GM12872 (cell line): ENCODE data around the gene RAP1GAP2.

ENCODE experiments used
- CTCF ChIP-seq: IDR thresholded peaks from 3 replicates; pipeline ENCODE4 v1.5.1; 2011; ENCODE audit warnings: low read depth, mild to moderate bottlenecking, low read length, moderate library complexity; ENCODE audit not compliant: insufficient read depth

Gene RAP1GAP2

GRCh38 chr17:2799653-2800052 lies 3.4 kb downstream of the RAP1GAP2 start:
- TF ChIP-seq CTCF: no peak

DNA sequence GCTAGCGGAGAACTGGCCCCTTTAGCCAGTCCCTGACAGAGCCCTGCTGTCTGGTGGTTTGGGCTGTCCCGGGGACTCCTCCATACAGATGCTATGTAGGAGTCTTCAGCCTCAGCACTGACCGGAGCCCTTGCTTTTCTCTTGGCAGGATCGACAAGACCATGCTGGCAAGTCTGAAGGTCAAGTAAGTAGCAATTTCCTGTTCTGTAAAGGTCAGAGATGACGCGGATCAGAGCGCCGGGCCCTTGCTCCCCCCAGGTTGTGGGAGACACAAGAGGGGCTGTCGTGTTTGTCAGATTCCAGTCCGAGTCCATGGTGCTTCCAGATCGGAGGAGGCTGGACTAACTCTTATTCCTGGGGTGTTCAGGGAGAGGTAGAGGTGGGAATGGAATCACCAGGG lies 4.1 kb downstream of the RAP1GAP2 start:
- TF ChIP-seq CTCF: no peak

DNA sequence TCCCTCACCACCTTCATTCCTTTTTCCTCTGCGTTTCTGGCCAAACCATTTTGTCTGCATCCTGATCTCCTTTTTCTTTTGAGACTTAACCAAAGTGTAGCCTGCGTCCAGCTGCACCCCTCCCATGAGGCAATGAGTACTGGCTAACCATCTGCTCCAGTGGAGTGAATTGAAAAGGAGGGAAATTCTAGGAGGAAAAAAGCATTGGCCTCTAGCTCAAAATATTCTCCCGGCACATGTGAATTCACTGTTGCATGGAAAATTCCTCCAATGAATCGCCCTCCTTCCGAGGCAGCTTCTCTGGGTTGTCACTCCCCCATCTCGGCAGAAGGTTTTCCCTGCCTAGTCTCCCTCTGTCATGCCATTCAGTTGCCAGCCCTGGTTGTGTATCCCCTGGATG lies 5.6 kb downstream of the RAP1GAP2 start:
- no peak for TF ChIP-seq CTCF

DNA sequence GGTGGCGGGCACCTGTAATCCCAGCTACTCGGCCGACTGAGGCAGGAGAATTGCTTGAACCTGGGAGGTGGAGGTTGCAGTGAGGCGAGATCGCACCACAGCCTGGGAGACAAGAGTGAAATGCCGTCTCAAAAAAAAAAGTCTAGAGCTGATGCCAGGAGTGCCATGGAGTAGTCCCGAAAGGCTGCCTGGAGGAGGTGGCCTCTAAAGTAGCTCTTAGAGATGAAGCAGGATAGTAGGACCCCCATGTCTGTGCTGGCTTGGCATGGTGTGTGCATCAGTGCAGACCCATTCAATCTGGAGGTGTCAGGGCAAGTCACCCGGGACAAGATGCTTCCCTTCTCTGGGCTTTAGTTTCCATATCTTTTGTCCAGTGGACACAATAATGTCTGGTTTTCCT lies 6.3 kb downstream of the RAP1GAP2 start:
- TF ChIP-seq CTCF: no peak

- TF ChIP-seq CTCF: no peak
Measured at GRCh38 chr17:2803386-2803785, 7.1 kb downstream of the RAP1GAP2 start.

DNA sequence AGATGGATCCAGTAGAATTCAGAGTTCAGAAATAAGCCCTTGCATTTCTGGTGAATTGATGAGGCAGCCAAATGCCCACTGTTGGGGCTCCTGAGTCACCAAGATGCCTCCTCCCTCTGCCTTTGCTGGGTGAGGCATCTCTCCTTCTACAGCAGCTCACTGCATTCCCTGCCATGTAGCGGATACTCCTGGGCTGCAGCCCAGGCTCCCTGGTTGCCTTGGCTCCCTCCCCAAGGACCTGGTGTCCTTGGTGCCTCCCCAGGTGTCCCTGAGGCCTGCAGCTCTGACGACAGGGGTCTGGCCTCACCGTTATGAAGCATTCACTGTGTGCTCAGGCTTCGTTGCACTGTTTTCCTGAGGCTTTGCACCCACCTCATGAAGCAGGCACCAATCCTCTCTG lies 7.7 kb downstream of the RAP1GAP2 start:
- TF ChIP-seq CTCF: no peak

DNA sequence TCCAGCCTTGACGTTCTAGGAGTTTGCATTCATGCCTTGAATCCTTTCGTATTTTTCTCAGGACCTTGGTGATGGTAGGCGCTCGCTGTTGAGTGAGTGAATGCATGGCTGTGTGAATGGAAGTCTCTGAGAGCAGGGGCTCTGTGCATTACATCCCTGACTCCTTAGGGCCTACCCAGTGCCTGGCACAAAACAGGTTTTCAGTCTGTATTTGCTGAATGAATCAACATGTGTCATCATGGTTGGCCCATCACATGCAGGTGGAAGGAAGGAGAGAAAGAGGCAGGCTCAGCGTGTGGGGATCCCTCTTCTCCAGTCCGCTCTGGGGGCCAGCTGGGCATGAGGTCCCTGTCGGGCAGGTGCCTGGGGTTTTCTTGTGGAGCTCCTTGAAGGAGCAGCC lies 8.7 kb downstream of the RAP1GAP2 start:
- no peak for TF ChIP-seq CTCF

- TF ChIP-seq CTCF: no peak
Measured at GRCh38 chr17:2805961-2806360, 9.7 kb downstream of the RAP1GAP2 start.
